IPS-18c (cell line): Measurements from ENCODE around the gene MYT1.
"Not testable (repeated sequence)": the region's sequence is repeated elsewhere in the genome, so short reads cannot be mapped to it uniquely, and the experiment has no call there.

Experiments used
- H3K4me3 ChIP-seq: 2 replicates; pipeline ENCODE4 v1.7.0; 2013; ENCODE audit warnings: low read depth, mild to moderate bottlenecking, low read length, moderate library complexity; ENCODE audit not compliant: insufficient read depth
- H3K9me3 ChIP-seq: one replicate; pipeline ENCODE4 v1.6.1; 2013; ENCODE audit warnings: mild to moderate bottlenecking, low read length, moderate library complexity; ENCODE audit not compliant: control insufficient read depth, insufficient read depth

MYT1 gene

DNA sequence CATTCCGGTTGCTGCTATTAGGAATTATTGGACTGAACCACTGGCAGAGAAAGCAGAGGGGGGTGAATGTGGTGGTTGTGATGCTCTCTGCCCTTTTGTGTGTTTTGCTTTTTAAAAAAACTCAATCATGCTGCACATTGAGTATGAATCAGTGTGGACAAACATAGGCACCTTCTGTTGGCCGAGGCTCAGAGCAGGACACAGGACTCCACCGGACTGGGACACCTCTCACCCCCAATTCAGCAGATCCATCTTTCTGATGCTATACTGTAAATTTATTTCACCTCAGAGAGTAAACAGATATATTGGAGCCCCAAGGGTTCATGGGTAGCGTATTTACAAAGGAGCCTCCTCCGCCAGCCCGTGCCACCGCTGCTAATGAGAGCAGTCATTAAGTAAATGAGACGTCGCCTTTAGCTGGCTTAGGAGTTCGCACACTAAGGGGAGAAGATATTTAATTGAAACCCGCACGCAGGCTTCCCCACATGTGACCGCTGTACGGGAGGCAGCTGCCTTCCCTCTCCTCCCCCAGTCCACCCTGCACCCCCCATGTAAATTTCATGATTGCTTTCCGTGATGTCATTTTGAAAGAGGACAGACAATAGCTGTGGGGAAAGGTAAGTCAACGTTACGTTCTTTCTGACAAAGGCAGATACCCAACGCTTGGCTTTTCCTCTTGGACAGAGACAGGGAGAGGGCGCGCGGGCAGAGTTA, at the start of gene MYT1:
Gene MYT1 (plus strand): TSS at position 330 of the 714 bp plus-strand sequence. CDS start 34,410 bp downstream, outside the sequence.
- no peaks in the 10 kb centered on the region for H3K9me3 ChIP-seq
- no peak within 1 kb of the TSS for H3K4me3 ChIP-seq

DNA sequence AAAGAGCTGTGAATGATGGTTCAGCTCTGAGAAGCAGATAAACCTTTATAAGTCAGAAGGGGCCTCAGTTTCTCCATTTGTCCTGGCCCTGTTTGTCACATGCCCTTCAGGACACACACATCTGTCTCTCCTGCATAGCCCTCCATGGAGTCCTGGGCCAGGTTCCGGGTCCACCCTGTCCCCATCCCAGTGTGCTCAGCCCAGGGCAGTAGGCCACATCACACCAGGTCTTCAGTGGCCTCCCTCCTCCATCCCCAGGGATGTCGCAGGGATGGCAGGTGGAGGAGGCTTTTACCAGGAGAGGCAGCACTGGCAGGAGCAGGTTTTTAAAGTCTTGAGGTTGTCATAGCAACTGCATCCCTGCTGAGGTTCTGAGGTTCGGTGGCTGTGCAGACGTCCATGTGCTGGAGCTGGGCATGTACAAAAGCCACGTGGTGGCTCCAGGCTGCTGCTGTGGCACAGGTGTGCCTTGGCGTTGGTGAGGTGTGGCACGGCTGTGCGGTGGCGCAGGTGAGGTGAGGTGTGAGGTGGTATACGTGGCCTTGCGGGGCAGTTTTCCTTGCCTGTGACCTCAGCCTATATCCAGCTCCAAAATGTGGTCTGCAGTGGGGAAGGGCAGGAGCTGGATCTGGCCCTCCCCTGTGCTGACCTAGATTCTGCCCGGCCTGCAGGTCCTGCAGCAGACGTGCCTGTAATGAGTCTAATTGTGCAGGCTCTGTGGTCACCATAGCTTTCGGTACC, 48.9 kb upstream of the MYT1 start:
- Histone ChIP-seq H3K9me3 (no peaks in the 10 kb centered on the region), H3K4me3 (no peak overlapping the region)

DNA sequence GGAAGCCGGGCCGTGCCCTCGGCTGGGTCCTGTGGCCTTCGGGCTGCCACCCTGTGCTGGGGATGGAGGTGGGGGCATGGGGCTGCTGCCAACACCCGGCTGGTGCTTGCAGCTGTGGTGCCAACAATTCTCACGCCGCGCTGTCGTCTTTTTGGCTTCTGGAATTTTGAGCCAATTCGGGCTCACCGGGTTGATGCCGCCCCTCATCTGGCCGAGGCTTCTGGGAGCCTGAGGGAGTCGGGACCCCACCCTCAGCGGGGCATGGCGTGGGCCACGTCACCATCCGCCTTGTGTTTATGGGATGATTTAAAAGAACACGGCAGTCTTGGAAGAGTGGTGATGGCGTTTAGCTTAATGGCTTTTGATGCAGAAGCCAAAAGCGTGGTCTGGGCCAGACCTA, 48.2 kb upstream of the MYT1 start:
- H3K4me3 ChIP-seq: no peak overlapping the region
- no peaks in the 10 kb centered on the region for H3K9me3 ChIP-seq

DNA sequence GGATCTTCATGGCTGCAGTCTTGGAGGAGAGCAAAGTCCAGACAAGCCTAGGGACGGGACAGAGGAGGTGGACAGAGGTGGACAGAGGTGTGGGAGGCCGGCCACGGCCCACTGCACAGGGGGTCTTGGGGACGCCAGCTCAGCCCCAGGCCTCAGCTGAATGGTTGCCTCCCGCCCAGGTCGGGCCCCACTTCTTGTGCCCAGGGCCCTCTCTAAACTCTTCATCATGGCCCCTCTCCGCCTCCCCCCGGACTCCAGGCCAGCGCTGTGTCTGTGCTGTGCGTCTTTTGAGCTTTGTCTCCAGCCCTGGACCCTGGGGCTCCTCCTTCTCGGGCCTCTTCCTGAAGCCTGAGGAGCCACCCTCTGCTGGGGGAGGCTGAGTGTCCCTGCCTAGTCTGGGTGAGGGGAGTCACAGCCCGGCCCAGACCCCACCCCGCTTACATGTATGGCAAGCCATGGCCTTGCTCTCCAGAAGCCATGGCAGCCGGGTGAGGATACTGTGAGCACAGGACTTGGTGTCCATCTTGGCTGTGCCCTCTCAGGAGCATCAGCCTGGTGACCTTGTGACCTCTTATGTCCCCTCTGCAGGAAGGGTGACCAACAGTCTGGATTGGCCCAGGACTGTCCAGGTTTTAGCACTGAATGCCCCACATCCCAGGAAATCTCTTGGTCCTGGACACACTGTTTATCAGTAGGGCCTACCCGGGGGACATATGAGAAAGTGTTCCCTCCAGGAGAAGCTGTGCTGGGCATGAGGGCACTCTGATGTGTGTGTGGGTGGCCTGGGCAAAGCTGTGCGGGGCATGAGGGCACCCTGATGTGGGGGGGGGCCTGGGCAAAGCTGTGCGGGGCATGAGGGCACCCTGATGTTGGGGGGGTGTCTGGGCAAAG, 47.5 kb upstream of the MYT1 start:
- Histone ChIP-seq H3K4me3 (no peak overlapping the region), H3K9me3 (no peaks in the 10 kb centered on the region)

DNA sequence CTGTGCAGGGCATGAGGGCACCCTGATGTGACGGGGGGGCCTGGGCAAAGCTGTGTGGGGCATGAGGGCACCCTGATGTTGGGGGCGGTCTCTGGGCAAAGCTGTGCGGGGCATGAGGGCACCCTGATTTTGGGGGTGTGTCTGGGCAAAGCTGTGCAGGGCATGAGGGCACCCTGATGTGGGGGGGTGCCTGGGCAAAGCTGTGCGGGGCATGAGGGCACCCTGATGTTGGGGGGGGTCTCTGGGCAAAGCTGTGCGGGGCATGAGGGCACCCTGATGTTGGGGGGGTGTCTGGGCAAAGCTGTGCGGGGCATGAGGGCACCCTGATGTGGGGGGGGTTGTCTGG, 46.8 kb upstream of the MYT1 start:
- H3K4me3 ChIP-seq, H3K9me3 ChIP-seq: not testable (repeated sequence)

DNA sequence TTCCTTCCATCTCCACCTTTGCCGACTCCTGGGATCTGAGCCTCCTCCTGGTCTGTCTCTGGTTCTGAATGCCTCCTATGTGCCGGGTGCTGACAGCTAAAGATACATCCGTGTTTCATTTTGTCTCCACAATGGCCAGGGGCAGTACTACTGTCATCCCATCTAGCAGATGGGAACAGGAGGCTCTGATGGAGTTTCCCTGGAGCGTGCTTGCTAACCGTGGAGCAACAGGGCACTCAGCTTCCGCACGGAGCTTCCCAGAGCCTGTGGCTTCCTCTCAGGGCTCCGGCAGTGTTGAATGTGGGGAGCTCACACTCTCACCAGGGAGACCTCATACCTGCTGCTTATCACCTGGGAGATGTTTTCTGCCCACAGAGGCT, 45.0 kb upstream of the MYT1 start:
- Histone ChIP-seq H3K4me3 (no peak overlapping the region), H3K9me3 (peaks cover 3% of the 10 kb centered on the region)

DNA sequence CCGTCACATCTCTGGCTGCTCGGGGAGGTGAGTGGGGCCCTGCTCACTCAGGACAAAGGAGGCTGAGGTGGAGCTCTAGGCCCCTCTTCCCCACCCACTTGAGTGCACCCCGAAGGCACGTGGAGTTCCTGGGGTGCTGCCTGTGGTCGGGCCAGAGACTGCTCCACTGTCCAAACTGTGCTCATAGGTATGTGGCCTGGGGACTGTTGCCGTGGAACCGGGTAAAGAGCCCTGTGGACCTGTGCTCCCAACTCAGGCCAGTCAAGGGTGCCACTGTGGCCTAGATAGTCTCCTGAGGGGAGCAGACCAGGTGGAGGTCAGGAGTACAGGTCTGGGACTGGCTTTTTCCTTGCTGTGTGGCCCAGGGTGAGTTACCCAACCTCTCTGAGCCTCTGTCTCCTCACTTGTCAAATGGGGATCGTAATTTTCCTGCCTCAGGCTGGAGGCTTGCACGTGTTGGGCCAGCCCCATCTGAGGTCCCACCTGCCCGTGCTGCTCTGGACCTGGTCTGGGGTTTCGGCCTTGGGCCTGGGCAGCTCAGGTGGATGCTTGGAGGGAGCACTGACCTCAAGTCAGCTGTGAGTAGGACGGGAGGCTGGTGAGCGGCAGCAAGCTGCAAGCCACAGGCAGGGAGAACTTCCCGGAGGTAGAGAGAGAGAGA, 44.4 kb upstream of the MYT1 start:
- Histone ChIP-seq H3K4me3 (no peak overlapping the region; the same call in 1 of the 2 replicates), H3K9me3 (peaks cover 3% of the 10 kb centered on the region)

DNA sequence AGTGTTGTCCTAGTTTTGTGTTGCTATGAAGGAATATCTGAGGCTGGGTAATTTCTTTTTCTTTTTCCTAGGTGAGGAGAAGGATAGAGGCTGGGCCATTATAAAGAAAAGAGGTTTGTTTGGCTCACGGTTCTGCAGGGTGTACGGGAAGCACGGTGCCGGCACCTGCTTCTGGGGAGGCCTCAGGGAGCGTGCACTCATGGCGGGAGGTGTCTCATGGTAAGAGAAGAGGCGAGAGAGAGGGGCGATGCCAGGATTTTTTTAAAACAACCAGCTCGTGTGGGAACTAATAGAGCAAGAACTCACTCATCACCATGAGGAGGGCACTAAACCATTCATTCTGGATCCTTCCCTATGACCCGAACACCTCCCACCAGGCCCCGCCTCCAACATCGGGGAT, 42.7 kb upstream of the MYT1 start:
- H3K9me3 ChIP-seq: peaks cover 3% of the 10 kb centered on the region
- no peak overlapping the region for H3K4me3 ChIP-seq

DNA sequence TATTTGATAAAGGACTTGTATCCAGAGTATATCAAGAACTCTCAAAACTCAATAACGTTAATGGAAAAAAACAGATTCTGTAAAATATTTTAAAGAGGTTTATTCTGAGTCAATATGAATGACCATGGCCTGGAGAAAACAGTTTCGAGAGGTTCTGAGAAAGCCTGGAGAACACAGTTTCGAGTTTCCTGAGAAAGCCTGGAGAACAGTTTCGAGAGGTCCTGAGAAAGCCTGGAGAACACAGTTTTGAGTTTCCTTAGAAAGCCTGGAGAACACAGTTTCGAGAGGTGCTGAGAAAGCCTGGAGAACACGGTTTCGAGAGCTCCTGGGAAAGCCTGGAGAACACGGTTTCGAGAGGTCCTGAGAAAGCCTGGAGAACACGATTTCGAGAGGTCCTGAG, 41.3 kb upstream of the MYT1 start:
- not testable (repeated sequence) for H3K4me3 ChIP-seq, H3K9me3 ChIP-seq

DNA sequence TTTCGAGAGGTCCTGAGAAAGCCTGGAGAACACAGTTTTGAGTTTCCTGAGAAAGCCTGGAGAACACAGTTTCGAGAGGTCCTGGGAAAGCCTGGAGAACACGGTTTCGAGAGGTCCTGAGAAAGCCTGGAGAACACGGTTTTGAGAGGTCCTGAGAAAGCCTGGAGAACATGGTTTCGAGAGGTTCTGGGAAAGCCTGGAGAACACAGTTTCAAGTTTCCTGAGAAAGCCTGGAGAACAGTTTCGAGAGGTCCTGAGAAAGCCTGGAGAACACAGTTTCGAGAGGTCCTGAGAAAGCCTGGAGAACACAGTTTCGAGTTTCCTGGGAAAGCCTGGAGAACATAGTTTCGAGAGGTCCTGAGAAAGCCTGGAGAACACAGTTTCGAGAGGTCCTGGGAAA, 40.7 kb upstream of the MYT1 start:
- H3K9me3 ChIP-seq, H3K4me3 ChIP-seq: not testable (repeated sequence)

DNA sequence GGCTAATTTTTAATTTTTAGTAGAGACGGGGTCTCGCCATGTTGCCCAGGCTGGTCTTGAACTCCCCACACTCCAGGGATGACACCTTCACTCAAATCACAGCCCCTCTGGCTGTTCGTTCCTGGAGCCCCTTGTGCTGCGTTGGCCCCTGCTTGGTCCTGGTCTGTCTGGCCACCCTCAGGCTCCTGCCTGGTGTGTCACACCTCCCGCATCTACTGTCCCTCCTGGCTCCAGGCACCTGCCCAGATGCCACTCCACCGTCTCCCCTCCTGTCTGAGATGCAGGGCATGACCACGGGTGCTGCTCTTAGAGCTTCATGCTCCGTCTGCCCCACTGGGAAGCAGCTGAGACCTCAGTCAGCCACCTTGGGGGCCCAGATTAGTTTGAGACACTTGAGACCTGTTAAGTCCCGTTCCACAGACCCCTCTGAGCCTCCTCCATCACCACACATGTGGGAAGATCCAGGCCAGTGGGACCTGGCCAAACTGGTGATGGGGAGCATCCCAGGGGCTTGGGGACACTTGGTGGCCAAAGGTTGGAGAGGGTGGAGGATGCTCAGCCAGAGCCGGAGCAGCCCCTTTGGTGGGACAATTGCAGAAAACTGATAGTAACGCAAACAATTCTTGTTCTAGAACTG, 35.0 kb upstream of the MYT1 start:
- Histone ChIP-seq H3K4me3 (no peak overlapping the region; the same call in 1 of the 2 replicates), H3K9me3 (no peaks in the 10 kb centered on the region)

DNA sequence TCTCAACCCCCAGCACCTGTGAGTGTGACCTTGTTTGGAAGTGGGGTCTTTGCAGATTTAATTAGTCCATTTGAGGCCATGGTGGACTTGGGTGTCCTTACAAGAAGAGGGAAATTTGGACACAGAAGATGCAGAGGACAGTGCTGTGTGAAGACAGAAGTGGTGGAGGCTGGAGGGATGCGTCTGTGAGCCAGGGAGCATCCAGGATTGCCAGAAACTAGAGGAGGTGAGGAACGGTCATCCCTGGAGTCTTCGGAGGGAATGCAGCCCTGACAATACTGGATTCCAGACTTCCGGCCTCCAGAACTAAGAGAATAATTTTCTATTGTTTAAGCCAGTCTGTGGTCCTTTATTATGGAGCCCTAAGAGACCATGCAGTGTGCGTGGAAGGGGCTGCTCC, 34.0 kb upstream of the MYT1 start:
- Histone ChIP-seq H3K9me3 (no peaks in the 10 kb centered on the region), H3K4me3 (no peak overlapping the region)

DNA sequence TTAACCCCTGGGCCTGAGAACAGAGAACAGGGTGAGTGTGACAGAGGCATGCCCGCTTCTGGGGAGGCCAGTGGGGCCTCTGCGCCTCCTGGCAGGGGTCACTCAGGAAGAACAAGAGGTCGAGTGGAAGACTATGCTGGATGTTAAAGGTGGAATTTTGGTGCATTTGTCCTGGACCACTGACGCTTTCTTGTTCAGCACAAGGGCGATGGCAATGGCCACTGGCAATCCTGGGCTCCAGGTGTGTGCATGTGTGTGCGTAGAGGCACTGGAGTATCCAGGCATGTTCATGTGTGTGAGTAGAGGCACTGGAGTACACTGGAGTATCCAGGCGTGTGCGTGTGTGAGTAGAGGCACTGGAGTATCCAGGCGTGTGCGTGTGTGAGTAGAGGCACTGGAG, 33.4 kb upstream of the MYT1 start:
- Histone ChIP-seq H3K9me3 (no peaks in the 10 kb centered on the region), H3K4me3 (no peak overlapping the region)

DNA sequence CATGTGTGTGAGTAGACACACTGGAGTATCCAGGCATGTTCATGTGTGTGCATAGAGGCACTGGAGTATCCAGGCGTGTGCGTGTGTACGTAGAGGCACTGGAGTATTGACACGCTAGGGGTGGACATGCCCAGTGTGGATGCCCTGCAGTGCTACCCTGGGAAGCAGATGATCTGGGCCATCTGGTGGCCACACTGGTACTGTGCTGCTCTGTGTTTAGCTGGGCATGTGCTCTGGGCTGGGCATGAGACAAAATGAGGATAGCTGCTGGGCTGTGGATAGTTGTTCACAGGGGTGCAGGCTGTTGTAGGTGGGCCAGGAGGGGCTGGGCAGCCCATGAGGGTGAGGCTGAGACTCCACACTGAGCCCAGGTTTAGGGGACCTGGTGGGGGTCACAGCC, 32.8 kb upstream of the MYT1 start:
- no peaks in the 10 kb centered on the region for H3K9me3 ChIP-seq
- no peak overlapping the region for H3K4me3 ChIP-seq

DNA sequence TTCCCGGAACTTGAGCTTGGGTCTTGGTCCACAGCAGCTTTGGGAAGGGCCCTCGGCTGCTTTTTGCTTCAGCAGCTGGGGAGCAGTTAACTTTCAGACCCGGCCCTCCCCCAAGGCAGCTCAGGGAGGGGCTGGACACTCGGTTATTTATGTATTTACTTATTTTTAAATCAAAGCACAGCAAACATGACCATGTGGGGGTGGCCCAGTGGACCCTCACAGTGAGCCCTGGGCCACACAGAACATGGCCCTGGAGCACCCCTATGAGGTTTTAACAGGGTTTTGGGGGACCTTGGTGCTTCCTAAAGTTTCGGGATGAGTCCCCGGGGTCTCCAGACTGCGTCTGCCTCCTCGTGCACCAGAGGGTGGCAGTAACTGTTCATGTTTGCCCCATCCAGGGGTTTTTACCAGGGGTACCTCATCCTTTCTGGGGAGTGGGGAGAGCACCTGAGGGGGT, 30.3 kb upstream of the MYT1 start:
- no peaks in the 10 kb centered on the region for H3K9me3 ChIP-seq
- H3K4me3 ChIP-seq: no peak overlapping the region

DNA sequence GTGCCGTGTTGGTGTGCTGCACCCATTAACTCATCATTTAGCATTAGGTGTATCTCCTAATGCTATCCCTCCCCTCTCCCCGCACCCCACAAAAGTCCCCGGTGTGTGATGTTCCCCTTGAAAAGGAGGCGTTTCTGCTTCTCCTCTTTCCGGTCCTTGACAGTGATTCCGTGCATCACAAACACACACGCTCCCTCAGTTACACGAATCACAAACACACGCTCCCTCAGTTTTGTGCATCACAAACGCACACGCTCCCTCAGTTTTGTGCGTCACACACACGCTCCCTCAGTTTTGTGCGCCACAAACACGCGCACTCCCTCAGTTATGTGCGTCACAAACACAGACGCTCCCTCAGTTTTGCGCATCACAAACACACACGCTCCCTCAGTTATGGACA, 29.5 kb upstream of the MYT1 start:
- not testable (repeated sequence) for H3K9me3 ChIP-seq, H3K4me3 ChIP-seq
